ENCODE results near the gene MRPL45. TPM values are rescaled to one million over a fixed set of nuclear protein-coding genes. Genes with fewer than 3 reads are reported as not detected.

The MRPL45 gene
- total RNA-seq, 1 donor from 2014 or later = 47.1 TPM

- Mint-ChIP-seq H3K4me3 (no peak overlapping the region), H3K4me1 (ENCODE audit: unreplicated experiment) (no peaks in the 10 kb centered on the region), H3K27ac (no peak overlapping the region), H3K9me3 (no peaks in the 10 kb centered on the region), H3K36me3 (no peaks in the 10 kb centered on the region), H3K27me3 (peaks cover 14% of the 10 kb centered on the region)
- DNase-seq (ENCODE audit: extremely low spot score, unreplicated experiment) = no peak
- no peak for TF ChIP-seq CTCF (conservative IDR thresholded peaks at IDR 0.05)
Measured at GRCh38 chr17:38330941-38331411, 34.0 kb downstream of the MRPL45 start.

DNA sequence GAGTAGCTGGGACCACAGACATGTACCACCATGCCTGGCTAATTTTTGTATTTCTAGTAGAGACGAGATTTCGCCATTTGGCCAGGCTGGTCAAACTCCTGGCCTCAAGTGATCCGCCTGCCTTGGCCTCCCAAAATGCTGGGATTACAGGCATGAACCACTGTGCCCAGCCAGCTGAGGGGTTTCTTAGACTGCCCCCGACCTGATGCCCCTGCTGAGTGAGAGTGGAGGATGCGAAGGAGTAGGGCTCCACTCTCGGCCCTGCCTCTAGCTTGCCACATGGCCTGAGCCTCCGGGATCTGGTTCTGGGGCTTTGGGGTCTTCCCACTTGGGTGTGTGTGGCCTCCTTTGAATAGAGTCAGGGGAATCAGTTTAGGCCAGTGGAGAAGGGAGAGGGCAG lies 35.8 kb downstream of the MRPL45 start:
- no peak for DNase-seq (ENCODE audit: extremely low spot score, unreplicated experiment)
- no peak for TF ChIP-seq CTCF (conservative IDR thresholded peaks at IDR 0.05)

DNA sequence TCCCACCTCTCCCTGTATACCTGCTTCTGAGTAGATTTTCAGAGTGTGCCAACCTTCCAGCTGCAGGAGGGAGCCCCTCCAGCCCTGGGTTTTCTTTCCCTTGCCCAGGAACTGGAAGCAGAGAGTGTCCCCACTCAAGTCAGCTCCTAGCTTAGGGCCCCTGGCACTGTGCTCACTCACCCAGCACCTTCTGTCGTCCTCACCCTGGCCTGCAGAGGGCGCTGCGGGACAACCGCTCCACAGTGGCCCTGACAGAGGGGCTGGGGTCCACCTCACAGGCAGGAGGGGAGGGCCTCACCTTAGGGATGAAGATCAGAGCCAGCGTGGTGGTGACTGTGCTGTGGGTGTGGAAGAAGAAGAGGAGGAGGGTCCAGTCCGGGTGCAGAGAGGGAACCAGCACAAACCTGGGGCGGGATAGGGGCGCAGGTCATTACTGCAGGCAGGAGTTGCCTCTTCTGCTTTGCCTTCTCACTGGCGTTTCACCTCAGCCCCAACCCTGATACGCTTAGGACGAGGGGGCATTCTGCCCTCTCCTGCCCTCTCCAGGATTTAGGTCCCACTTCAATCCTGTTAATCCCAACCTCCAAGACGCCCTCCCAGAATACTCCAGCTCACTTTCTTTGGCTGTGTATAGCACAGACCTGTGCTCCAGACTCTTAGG lies 36.8 kb downstream of the MRPL45 start:
- H3K4me1 Mint-ChIP-seq (ENCODE audit: unreplicated experiment) = no peaks in the 10 kb centered on the region
- no peak overlapping the region for H3K27ac Mint-ChIP-seq
- no peak for DNase-seq (ENCODE audit: extremely low spot score, unreplicated experiment)
- H3K36me3 Mint-ChIP-seq = no peaks in the 10 kb centered on the region
- no peak overlapping the region for H3K4me3 Mint-ChIP-seq
- H3K27me3 Mint-ChIP-seq = peaks cover 15% of the 10 kb centered on the region
- peak; percentile 75 for TF ChIP-seq CTCF (conservative IDR thresholded peaks at IDR 0.05)
- no peaks in the 10 kb centered on the region for H3K9me3 Mint-ChIP-seq

More for the DNA sequence above, 35.8 kb downstream of the MRPL45 start:
- Mint-ChIP-seq H3K4me3 (no peak overlapping the region), H3K27me3 (peaks cover 14% of the 10 kb centered on the region), H3K27ac (no peak overlapping the region), H3K4me1 (ENCODE audit: unreplicated experiment) (no peaks in the 10 kb centered on the region), H3K36me3 (no peaks in the 10 kb centered on the region), H3K9me3 (no peaks in the 10 kb centered on the region)

DNA sequence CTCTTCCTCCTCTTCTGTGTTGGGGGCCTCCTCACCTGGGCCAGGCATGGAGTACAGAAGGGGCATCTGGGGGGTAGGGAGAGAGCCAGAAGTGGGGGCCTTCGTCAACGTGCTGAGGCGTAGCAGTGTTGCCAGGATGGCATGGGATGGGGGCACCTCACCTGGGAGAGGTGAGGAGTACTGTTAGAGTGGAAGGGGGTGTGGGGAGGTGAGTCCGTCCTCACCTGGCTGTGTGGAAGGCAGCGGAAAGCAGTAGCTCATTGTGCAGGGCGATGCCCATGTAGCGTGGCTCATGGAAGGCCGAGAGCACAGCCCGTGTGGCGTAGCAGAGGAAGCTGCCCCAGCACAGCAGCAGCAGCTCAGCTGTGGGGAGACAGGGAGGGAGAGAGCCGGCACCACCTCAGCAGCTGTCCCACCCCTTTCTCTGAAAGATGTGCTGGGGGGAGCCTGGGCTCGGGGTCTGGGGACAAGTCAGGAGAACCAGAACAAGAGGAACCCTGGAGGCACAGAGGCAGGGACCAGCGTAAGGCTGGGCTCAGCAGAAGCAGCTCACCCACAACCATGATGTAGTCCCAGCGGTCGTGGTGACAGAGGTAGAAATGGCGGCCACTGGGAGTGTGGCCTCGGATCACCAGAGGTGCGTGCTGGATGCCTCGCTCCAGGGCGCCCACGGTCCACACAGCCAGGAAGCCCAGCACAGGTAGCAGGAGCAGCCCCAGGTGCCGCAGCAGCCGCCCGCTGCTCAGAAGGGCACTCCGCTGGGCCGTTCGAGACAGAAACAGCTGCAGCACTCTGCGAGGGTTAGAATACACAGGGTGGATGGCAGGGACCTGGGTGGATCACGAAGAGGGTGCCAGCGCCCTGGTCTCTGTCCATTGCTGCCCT lies 37.8 kb downstream of the MRPL45 start:
- TF ChIP-seq CTCF (conservative IDR thresholded peaks at IDR 0.05) = no peak
- no peak overlapping the region for H3K27ac Mint-ChIP-seq
- no peaks in the 10 kb centered on the region for H3K36me3 Mint-ChIP-seq
- H3K4me1 Mint-ChIP-seq (ENCODE audit: unreplicated experiment) = no peaks in the 10 kb centered on the region
- no peak for DNase-seq (ENCODE audit: extremely low spot score, unreplicated experiment)
- H3K9me3 Mint-ChIP-seq = no peaks in the 10 kb centered on the region
- H3K27me3 Mint-ChIP-seq = peaks cover 17% of the 10 kb centered on the region
- no peak overlapping the region for H3K4me3 Mint-ChIP-seq

GRCh38 chr17:38336838-38337237 lies 39.9 kb downstream of the MRPL45 start:
- no peaks in the 10 kb centered on the region for H3K9me3 Mint-ChIP-seq
- peaks cover 22% of the 10 kb centered on the region for H3K27me3 Mint-ChIP-seq
- H3K4me1 Mint-ChIP-seq (ENCODE audit: unreplicated experiment) = peaks cover 6% of the 10 kb centered on the region
- no peak for DNase-seq (ENCODE audit: extremely low spot score, unreplicated experiment)
- no peaks in the 10 kb centered on the region for H3K36me3 Mint-ChIP-seq
- H3K27ac Mint-ChIP-seq = no peak overlapping the region
- H3K4me3 Mint-ChIP-seq = no peak overlapping the region
- no peak for TF ChIP-seq CTCF (conservative IDR thresholded peaks at IDR 0.05)

Data from type B pancreatic cell (in vitro differentiated cells).